Activated CD8-positive, alpha-beta T cell treated with anti-CD3 and anti-CD28 coated beads for 36 hours (primary cell): Measurements from ENCODE around the gene PODNL1. TPM values are rescaled to one million over a fixed set of nuclear protein-coding genes. Genes with fewer than 3 reads are reported as not detected.

Experiments used
- ATAC-seq: fragments of 200-7000 bp; cut with Tn5 transposase; one replicate; pipeline ENCODE4 v1.10.0; 2021; ENCODE audit warnings: mild to moderate bottlenecking, moderate library complexity
- CTCF ChIA-PET: fragments of 350-600 bp; sonication (Branson Sonifier 250); formaldehyde crosslinking; loops from one replicate; lab custom pipeline; 2021; ENCODE audit warnings: antibody characterized with exemption; lab: Charles Lee
- POLR2A ChIA-PET: fragments of 350-600 bp; sonication (Branson Sonifier 250); formaldehyde crosslinking; loops from one replicate; lab custom pipeline; 2021; ENCODE audit warnings: antibody characterized with exemption; lab: Charles Lee
- DNase-seq: peaks from one replicate; pipeline ENCODE4 v3.0.0-alpha.2; 2020
- H3K27ac Mint-ChIP-seq: one replicate; pipeline ENCODE4 v1.8.0; 2021; ENCODE audit warnings: mild to moderate bottlenecking, mixed read lengths
- H3K27me3 Mint-ChIP-seq: one replicate; pipeline ENCODE4 v1.8.0; 2021; ENCODE audit warnings: mixed read lengths
- H3K36me3 Mint-ChIP-seq: one replicate; pipeline ENCODE4 v1.8.0; 2021; ENCODE audit warnings: low read depth, mixed read lengths
- H3K4me1 Mint-ChIP-seq: one replicate; pipeline ENCODE4 v1.8.0; 2021; ENCODE audit warnings: low read depth, mixed read lengths
- H3K4me3 Mint-ChIP-seq: one replicate; pipeline ENCODE4 v1.8.0; 2021; ENCODE audit warnings: mild to moderate bottlenecking, moderate library complexity, mixed read lengths
- H3K9me3 Mint-ChIP-seq: one replicate; pipeline ENCODE4 v1.8.0; 2021; ENCODE audit warnings: mixed read lengths
- CTCF ChIP-seq: fragments of 200-600 bp; IDR thresholded peaks from one replicate; pipeline ENCODE4 v1.8.0; 2022; ENCODE audit warnings: antibody characterized with exemption, mild to moderate bottlenecking
- intact Hi-C: fragments of 100-400 bp; cut with micrococcal nuclease; formaldehyde crosslinking; loops from one replicate; pipeline ENCODE4 v1.10.0; 2022
- total RNA-seq, 2 experiments: library from RNA; stranded (reverse); gene quantifications; one replicate each; pipeline ENCODE4 v1.2.3, GENCODE V29; 2021

PODNL1 gene
- total RNA-seq, 2 experiments from 2014 or later: not detected

GRCh38 chr19:13981988-13982501 lies 43.8 kb upstream of the PODNL1 start:
- POLR2A ChIA-PET: interaction anchor here (1.5 kb wide), 1 partner anchor 29 kb away, joined by 3 read pairs; no protein-coding TSS in a partner anchor
- no peak for ATAC-seq
- Mint-ChIP-seq H3K9me3 (no peaks in the 10 kb centered on the region), H3K36me3 (peaks cover 5% of the 10 kb centered on the region), H3K27me3 (no peaks in the 10 kb centered on the region), H3K4me1 (peaks cover 41% of the 10 kb centered on the region), H3K4me3 (no peak overlapping the region), H3K27ac (no peak overlapping the region)
- CTCF ChIA-PET: interaction anchor here (1.2 kb wide), 1 partner anchor 91 kb away, joined by 4 read pairs; no protein-coding TSS in a partner anchor
- TF ChIP-seq CTCF: no peak
- no peak for DNase-seq
- intact Hi-C loops: no loop called here

DNA sequence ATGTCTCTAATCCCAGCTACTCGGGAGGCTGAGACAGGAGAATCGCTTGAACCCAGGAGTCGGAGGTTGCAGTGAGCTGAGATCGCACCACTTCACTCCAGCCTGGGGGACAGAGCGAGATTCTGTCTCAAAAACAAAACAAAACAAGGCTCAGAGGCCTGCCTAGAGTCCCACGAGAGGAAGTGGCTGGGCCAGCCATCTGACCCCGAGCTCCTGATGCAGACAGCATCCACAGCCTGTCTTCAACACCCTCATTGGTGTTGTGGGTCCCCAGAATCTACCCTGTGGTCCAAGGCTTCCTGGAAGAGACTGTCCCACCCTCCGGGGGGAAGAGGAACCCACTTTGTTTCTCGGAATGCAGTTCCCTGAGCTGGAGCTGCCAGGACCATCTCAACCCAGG lies 43.2 kb upstream of the PODNL1 start:
- DNase-seq (no peak), ATAC-seq (no peak)
- Mint-ChIP-seq H3K4me1 (peaks cover 37% of the 10 kb centered on the region), H3K27ac (no peak overlapping the region), H3K9me3 (no peaks in the 10 kb centered on the region), H3K27me3 (no peaks in the 10 kb centered on the region), H3K4me3 (no peak overlapping the region), H3K36me3 (peaks cover 5% of the 10 kb centered on the region)
- ChIA-PET POLR2A (interaction anchor here (1.5 kb wide), 1 partner anchor 28 kb away, joined by 3 read pairs; no protein-coding TSS in a partner anchor), CTCF (interaction anchor here (1.2 kb wide), 1 partner anchor 92 kb away, joined by 4 read pairs; no protein-coding TSS in a partner anchor)
- intact Hi-C loops: no loop called here
- no peak for TF ChIP-seq CTCF

DNA sequence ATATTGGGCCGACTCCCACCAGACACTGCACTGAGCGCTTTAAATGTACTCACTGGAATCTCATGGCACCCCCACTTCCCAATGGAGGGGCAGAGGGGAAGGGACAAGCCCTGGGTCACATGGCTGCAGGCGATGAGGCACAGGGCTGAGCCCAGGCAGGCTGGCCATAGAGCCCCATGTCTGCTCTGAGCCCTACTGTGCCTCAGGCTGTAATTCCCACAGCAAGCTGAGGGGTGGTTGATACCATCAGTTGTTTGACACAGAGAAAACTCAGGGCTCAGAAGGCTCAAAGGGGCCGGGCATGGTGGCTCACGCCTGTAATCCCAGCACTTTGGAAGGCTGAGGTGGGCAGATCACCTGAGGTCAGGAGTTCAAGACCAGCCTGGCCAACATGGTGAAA lies 42.8 kb upstream of the PODNL1 start:
- no peak for TF ChIP-seq CTCF
- Mint-ChIP-seq H3K4me3 (no peak overlapping the region), H3K36me3 (peaks cover 7% of the 10 kb centered on the region), H3K9me3 (no peaks in the 10 kb centered on the region), H3K27me3 (no peaks in the 10 kb centered on the region), H3K4me1 (peaks cover 34% of the 10 kb centered on the region), H3K27ac (no peak overlapping the region)
- CTCF ChIA-PET: interaction anchor here (1.2 kb wide), 1 partner anchor 92 kb away, joined by 4 read pairs; no protein-coding TSS in a partner anchor
- intact Hi-C loops: no loop called here
- POLR2A ChIA-PET: interaction anchor here (1.5 kb wide), 1 partner anchor 28 kb away, joined by 3 read pairs; no protein-coding TSS in a partner anchor
- ATAC-seq: no peak
- no peak for DNase-seq

GRCh38 chr19:13980340-13980739 lies 42.1 kb upstream of the PODNL1 start:
- Mint-ChIP-seq H3K4me3 (no peak overlapping the region), H3K27me3 (no peaks in the 10 kb centered on the region), H3K4me1 (peaks cover 28% of the 10 kb centered on the region), H3K36me3 (peaks cover 7% of the 10 kb centered on the region), H3K27ac (no peak overlapping the region), H3K9me3 (no peaks in the 10 kb centered on the region)
- POLR2A ChIA-PET: interaction anchor here (0.5 kb wide), 1 partner anchor 165 kb away, joined by 5 read pairs; no protein-coding TSS in a partner anchor
- no peak for ATAC-seq
- intact Hi-C loops: no loop called here
- DNase-seq: no peak
- CTCF ChIA-PET: no interaction called here
- TF ChIP-seq CTCF: no peak

DNA sequence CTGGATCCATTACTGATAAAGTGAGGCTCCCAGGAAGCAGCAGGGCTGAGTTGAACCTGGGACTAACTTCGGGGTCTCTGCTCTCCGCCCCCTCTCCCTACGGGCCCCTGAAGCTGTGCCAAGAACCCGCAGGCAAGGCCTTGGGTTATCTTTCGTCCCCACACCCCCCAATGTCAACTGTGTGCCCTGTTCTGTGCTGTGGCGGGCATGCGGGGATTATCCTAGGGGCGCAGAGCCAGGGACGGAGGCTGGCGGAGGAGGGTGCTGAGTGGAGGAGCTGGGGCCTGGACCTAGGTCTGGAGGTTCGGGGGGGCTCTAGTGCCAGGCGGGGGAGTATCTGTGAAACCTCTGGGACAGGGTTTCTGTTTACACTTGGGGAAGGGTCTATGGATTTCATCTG lies 41.5 kb upstream of the PODNL1 start:
- peaks cover 7% of the 10 kb centered on the region for H3K36me3 Mint-ChIP-seq
- ChIA-PET CTCF (interaction anchor here (0.9 to 1.7 kb wide), 2 partner anchors 42 to 63 kb away, joined by 3 to 4 read pairs; no protein-coding TSS in a partner anchor), POLR2A (interaction anchor here (1.5 to 2.4 kb wide), 3 partner anchors 20 to 52 kb away, joined by 5 to 18 read pairs (median 9); partner anchors contain the start of gene IL27RA)
- intact Hi-C loops: no loop called here
- peak overlapping the region; percentile 46 for H3K27ac Mint-ChIP-seq
- H3K4me3 Mint-ChIP-seq: peak overlapping the region; percentile 40
- ATAC-seq: no peak
- H3K27me3 Mint-ChIP-seq: no peaks in the 10 kb centered on the region
- no peaks in the 10 kb centered on the region for H3K9me3 Mint-ChIP-seq
- H3K4me1 Mint-ChIP-seq: peaks cover 22% of the 10 kb centered on the region
- no peak for TF ChIP-seq CTCF
- DNase-seq: no peak
